Brain microvascular endothelial cell (primary cell): ENCODE data around the gene TOX3.

ENCODE experiments used
- DNase-seq: peaks from one replicate; pipeline ENCODE4 v3.0.0-alpha.2; 2020
- H3K27ac ChIP-seq: fragments of 250-450 bp; sonication (Bioruptor Pico); 2 replicates; pipeline ENCODE4 v1.5.1; 2020; ENCODE audit warnings: mild to moderate bottlenecking, moderate library complexity
- H3K27me3 ChIP-seq: fragments of 250-450 bp; sonication (Bioruptor Pico); replicated peaks from 2 replicates; pipeline ENCODE4 v1.5.1; 2020; ENCODE audit warnings: mild to moderate bottlenecking
- H3K36me3 ChIP-seq: fragments of 250-450 bp; sonication (Bioruptor Pico); replicated peaks from 2 replicates; pipeline ENCODE4 v1.5.1; 2020; ENCODE audit warnings: mild to moderate bottlenecking
- H3K4me3 ChIP-seq: 2 replicates; pipeline ENCODE4 v1.5.1; 2011; ENCODE audit warnings: low read depth, mild to moderate bottlenecking, control low read depth, low read length, moderate library complexity
- CTCF ChIP-seq: IDR thresholded peaks from 2 replicates; pipeline ENCODE4 v1.5.1; 2011; ENCODE audit warnings: low read depth, mild to moderate bottlenecking, moderate library complexity, low read length, control low read depth, inconsistent platforms; ENCODE audit errors: missing control alignments
- in situ Hi-C: cut with HindIII; loops from 2 replicates; pipeline ENCODE4 v1.10.0; 2017; ENCODE audit warnings: low sequenced_read_pairs, low pct_ligation_motif_present

TOX3 gene

DNA sequence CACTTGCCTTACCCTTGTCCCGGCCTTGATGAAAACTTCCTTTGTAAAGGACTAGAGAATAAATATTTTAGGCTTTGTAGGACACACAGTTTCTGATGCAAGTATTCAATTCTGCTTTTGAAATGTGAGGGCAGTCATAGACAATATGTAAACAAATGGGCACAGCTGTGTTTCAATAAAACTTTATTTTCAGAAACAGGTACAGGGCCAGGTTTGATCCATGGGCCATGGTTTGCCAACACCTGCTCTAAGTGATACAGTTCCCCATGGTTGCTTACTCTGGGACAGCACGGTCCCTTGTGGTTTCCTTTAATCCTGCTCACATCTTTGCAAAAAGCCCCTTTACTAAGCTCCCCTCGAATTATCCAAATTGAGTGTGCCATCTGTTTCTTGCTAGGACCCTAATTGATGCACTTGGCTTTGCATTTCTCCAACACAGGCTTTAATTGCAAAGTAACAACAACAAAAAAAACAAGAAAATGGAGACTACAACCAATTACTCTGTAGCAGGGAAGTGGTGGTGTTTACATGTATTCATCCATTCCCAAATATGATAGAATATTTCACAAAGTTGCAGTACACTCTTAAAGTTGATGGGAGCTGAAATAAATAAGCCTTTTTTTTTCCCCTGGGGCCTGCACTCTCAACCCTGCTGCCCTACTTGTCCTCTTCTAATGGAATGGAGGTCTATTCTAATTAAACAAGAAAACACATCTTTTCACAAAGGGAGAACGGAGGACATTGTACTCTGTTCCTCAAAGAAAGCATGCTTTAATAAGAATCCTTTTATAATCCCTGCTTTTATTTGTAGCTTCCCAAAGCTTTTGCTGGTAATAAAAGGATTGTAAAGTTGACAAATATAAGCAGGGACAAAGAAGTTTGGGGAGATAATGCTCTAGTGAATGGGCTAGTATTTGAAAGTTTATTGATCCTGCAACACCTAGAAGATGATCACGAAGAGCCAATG, 37.7 kb upstream of the TOX3 start:
- in situ Hi-C loops = no loop called here
- Histone ChIP-seq H3K27ac (no peak overlapping the region), H3K4me3 (no peak overlapping the region), H3K27me3 (no peaks in the 10 kb centered on the region), H3K36me3 (no peaks in the 10 kb centered on the region)
- no peak for DNase-seq
- no peak for TF ChIP-seq CTCF

DNA sequence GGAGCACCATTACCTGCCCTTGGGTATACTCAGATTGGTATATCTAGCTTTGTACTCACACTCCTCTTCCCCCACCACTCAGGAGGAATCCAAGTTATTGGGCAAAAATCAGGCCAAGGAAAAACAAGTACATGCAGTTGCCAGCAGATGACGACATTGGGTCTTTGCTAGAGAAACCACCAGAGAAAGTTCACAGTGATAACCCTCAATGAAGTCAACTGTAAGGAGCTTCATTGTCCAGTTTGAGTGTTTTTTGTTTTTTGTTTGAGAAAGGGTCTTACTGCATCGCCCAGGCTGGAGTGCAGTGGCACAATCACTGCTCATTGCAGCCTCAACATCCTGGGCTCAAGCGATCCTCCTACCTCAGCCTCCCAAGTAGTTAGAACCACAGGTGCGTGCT, 34.6 kb upstream of the TOX3 start:
- Histone ChIP-seq H3K4me3 (no peak overlapping the region), H3K36me3 (no peaks in the 10 kb centered on the region), H3K27me3 (no peaks in the 10 kb centered on the region), H3K27ac (no peak overlapping the region)
- no peak for DNase-seq
- TF ChIP-seq CTCF = no peak
- in situ Hi-C loops = no loop called here

DNA sequence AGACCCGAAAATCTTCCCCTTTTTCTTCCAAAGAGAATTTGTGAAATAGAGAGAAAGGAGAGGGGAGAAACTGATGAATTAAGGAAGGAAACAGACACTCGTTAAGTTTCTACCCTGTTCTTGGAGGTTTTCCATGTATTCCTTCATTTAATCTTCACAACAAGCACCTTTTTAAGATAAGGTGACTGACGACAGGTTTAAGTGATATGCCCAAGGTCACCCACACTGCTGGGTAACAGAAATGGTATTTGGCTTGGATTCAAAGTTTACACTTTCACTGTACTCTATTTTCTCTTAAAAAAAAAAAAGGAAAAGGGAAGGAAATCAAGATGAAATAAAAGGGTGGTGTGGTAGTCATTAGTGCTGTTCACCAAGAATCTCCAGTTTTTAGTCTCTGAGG, 33.5 kb upstream of the TOX3 start:
- no peak overlapping the region for H3K27ac ChIP-seq
- no peaks in the 10 kb centered on the region for H3K27me3 ChIP-seq
- no peak overlapping the region for H3K4me3 ChIP-seq
- no peak for TF ChIP-seq CTCF
- no peak for DNase-seq
- no peaks in the 10 kb centered on the region for H3K36me3 ChIP-seq
- in situ Hi-C loops = no loop called here

DNA sequence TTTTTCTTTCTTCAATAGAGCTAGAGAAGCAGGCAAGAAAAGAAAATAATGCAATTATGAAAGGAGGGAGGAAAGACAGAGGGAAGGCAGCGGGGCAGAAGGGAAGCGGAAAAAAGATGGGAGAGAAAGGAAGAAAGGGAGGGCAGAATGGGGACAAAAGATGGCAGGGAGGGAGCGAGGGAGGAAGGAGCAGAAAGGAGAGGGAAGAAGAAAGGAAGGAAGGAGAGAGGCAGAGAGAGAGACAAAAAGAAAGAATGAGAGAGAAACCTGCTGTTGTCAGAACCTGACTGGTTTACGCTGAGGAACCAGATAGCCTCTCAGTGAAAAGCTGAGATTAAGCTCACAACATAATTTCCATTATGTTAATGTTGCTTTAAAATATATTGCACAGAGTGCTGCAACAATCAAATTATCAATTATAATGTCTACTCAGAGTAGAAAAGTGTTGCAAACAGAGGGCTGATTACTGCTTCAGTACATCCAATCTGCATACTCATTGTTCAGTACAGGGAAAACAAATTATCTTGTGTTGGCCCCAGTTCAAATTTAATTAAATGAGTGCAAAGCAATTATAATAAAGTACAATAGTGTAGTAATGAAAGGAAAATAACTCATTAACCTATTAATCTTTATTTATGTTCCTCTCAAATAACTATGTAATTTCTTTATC, 32.0 kb upstream of the TOX3 start:
- H3K27ac ChIP-seq = no peak overlapping the region
- no peaks in the 10 kb centered on the region for H3K27me3 ChIP-seq
- DNase-seq = no peak
- in situ Hi-C loops = no loop called here
- H3K4me3 ChIP-seq = no peak overlapping the region
- H3K36me3 ChIP-seq = no peaks in the 10 kb centered on the region
- no peak for TF ChIP-seq CTCF

- no peak for DNase-seq
- Histone ChIP-seq H3K36me3 (no peaks in the 10 kb centered on the region), H3K4me3 (no peak overlapping the region), H3K27me3 (no peaks in the 10 kb centered on the region), H3K27ac (no peak overlapping the region)
- in situ Hi-C loops = no loop called here
- TF ChIP-seq CTCF = no peak
Observed at GRCh38 chr16:52578007-52578828, 31.3 kb upstream of the TOX3 start.
